Stimulated activated effector memory CD8-positive, alpha-beta T cell treated with anti-CD3 and anti-CD28 coated beads, Interleukin-12 subunit alpha, Interleukin-12 subunit beta, amount 100 ng/mL, for 72 hours (primary cell): Measurements from ENCODE around the gene JAK1.

Experiments used
- ATAC-seq: fragments of 150-1000 bp; cut with Tn5 transposase; 2 replicates; pipeline ENCODE4 v1.10.0; 2021
- DNase-seq, 2 donors: peaks; one replicate each; pipeline ENCODE4 v3.0.0; 2021 to 2022; ENCODE audit warnings: low spot score in 2 of 2
- H3K27ac Mint-ChIP-seq: one replicate; pipeline ENCODE4 v1.8.0; 2022; ENCODE audit warnings: mild to moderate bottlenecking, mixed read lengths
- H3K36me3 Mint-ChIP-seq: one replicate; pipeline ENCODE4 v1.8.0; 2022; ENCODE audit warnings: mild to moderate bottlenecking, mixed read lengths
- H3K4me1 Mint-ChIP-seq: one replicate; pipeline ENCODE4 v1.8.0; 2022; ENCODE audit warnings: mixed read lengths
- H3K4me3 Mint-ChIP-seq: one replicate; pipeline ENCODE4 v1.8.0; 2022; ENCODE audit warnings: mild to moderate bottlenecking, mixed read lengths
- H3K9me3 Mint-ChIP-seq: one replicate; pipeline ENCODE4 v1.8.0; 2022; ENCODE audit warnings: mixed read lengths

JAK1 gene

GRCh38 chr1:64866689-64867088 lies 99.7 kb downstream of the JAK1 start:
- DNase-seq (no peak), ATAC-seq (no peak)
- Mint-ChIP-seq H3K4me1 (peaks cover 32% of the 10 kb centered on the region), H3K4me3 (no peak overlapping the region), H3K36me3 (peaks cover 92% of the 10 kb centered on the region), H3K27ac (no peak overlapping the region), H3K9me3 (no peaks in the 10 kb centered on the region)

DNA sequence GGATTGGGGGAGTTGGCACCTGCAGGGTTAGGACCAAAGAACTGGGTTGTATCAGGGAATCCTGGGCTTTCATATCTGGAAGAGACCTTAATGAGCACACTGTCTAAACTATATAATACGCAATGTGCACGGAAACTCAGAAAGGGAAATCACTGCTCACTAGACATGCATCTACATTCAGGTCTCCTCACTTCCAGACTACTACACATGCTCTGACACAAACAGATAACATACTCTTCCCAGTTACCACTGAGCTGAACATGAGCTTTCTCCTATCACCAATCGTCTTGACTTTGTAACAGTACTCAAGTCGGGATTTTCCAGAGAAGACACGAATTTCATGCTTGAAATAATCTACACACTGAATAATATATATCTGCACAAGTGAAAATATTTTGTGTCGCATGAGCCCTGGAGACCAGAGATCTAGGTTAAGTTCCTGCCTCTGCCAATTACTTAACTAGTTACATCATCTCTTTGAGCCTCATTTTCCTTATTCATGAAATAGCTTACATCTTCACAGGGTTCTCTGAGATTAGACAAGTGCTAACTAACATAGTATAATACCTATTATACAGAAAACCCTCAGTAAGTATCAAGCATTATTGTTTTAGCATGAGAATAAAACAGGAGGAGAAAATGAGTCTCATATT lies 101.1 kb downstream of the JAK1 start:
- H3K9me3 Mint-ChIP-seq, result no peaks in the 10 kb centered on the region
- H3K4me3 Mint-ChIP-seq, result peak overlapping the region; percentile 13
- H3K27ac Mint-ChIP-seq, result peak overlapping the region; percentile 68
- peaks cover 39% of the 10 kb centered on the region for H3K4me1 Mint-ChIP-seq
- peaks cover 89% of the 10 kb centered on the region for H3K36me3 Mint-ChIP-seq
- no peak for DNase-seq
- ATAC-seq, result no peak

- peaks cover 45% of the 10 kb centered on the region for H3K4me1 Mint-ChIP-seq
- DNase-seq (peak; percentile 22 to 69), ATAC-seq (peak; percentile 93)
- H3K4me3 Mint-ChIP-seq, result peak overlapping the region; percentile 13
- peak overlapping the region; percentile 68 for H3K27ac Mint-ChIP-seq
- H3K9me3 Mint-ChIP-seq, result no peaks in the 10 kb centered on the region
- H3K36me3 Mint-ChIP-seq, result peaks cover 89% of the 10 kb centered on the region
These were observed 102.1 kb downstream of the JAK1 start for GRCh38 chr1:64864018-64864940.

- Mint-ChIP-seq H3K4me3 (no peak overlapping the region), H3K27ac (peak overlapping the region; percentile 60), H3K9me3 (no peaks in the 10 kb centered on the region), H3K4me1 (peaks cover 45% of the 10 kb centered on the region), H3K36me3 (peaks cover 89% of the 10 kb centered on the region)
- ATAC-seq (no peak), DNase-seq (no peak)
These were observed 104.7 kb downstream of the JAK1 start for GRCh38 chr1:64861611-64862010.

GRCh38 chr1:64857347-64857746 lies 109.0 kb downstream of the JAK1 start:
- DNase-seq (no peak), ATAC-seq (no peak)
- Mint-ChIP-seq H3K4me1 (peaks cover 30% of the 10 kb centered on the region), H3K4me3 (no peak overlapping the region), H3K27ac (peak overlapping the region; percentile 58), H3K9me3 (no peaks in the 10 kb centered on the region), H3K36me3 (peaks cover 96% of the 10 kb centered on the region)

DNA sequence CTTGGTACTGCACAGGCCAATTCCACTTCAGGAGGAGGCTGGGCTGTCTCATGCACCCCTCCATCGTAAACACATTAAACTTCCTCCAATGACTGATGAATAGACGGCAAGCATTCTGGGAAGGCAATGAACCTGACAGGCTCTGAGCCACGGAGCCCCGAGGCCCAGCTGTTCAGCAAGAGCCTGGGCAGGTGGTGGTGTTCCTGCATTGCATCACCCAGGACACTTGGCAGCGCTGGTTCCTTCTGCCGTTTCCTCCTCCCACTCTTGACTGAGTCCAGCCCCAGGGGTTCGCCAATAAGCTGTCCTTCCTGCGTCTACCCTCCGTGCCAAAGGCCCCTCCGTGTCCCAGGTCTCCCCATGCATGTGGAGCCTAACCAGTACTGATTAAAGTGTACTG lies 109.8 kb downstream of the JAK1 start:
- no peak for ATAC-seq
- peak overlapping the region; percentile 48 for H3K27ac Mint-ChIP-seq

DNA sequence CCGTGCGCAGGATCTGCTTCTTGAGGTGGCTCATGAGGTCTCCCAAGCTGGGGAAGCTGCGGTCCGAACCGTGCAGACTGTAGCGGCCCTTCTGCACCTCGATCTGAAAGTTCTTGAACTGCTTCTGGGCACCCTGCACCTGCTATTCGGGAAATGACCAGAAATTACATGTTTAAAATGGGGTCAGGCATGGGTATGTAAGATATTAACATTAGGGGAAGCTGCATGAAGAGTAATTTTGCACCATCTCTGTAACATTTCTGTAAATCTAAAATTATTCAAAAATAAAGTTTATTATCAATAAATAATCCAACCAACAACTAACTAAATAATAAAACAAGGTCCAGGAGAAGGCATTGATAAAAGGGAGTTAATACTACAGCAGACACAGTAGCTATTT lies 110.8 kb downstream of the JAK1 start:
- ATAC-seq (no peak), DNase-seq (no peak)
- no peak overlapping the region for H3K27ac Mint-ChIP-seq
- peaks cover 12% of the 10 kb centered on the region for H3K4me1 Mint-ChIP-seq
- no peak overlapping the region for H3K4me3 Mint-ChIP-seq
- H3K9me3 Mint-ChIP-seq, result no peaks in the 10 kb centered on the region
- peaks cover 96% of the 10 kb centered on the region for H3K36me3 Mint-ChIP-seq

More for the DNA sequence above, 109.8 kb downstream of the JAK1 start:
- no peaks in the 10 kb centered on the region for H3K9me3 Mint-ChIP-seq
- no peak for DNase-seq
- no peak overlapping the region for H3K4me3 Mint-ChIP-seq
- H3K36me3 Mint-ChIP-seq, result peaks cover 97% of the 10 kb centered on the region
- H3K4me1 Mint-ChIP-seq, result peaks cover 22% of the 10 kb centered on the region

GRCh38 chr1:64854674-64855073 lies 111.7 kb downstream of the JAK1 start:
- H3K36me3 Mint-ChIP-seq, result peaks cover 99% of the 10 kb centered on the region
- H3K27ac Mint-ChIP-seq, result peak overlapping the region; percentile 67
- no peak for DNase-seq

GRCh38 chr1:64851664-64852063 lies 114.7 kb downstream of the JAK1 start:
- peak overlapping the region; percentile 84 for H3K27ac Mint-ChIP-seq
- H3K9me3 Mint-ChIP-seq, result no peaks in the 10 kb centered on the region
- peaks cover 13% of the 10 kb centered on the region for H3K4me1 Mint-ChIP-seq
- no peak overlapping the region for H3K4me3 Mint-ChIP-seq
- peaks cover 95% of the 10 kb centered on the region for H3K36me3 Mint-ChIP-seq
- no peak for DNase-seq
- no peak for ATAC-seq

More at GRCh38 chr1:64854674-64855073, 111.7 kb downstream of the JAK1 start:
- Mint-ChIP-seq H3K4me3 (no peak overlapping the region), H3K9me3 (no peaks in the 10 kb centered on the region), H3K4me1 (peaks cover 16% of the 10 kb centered on the region)
- no peak for ATAC-seq

DNA sequence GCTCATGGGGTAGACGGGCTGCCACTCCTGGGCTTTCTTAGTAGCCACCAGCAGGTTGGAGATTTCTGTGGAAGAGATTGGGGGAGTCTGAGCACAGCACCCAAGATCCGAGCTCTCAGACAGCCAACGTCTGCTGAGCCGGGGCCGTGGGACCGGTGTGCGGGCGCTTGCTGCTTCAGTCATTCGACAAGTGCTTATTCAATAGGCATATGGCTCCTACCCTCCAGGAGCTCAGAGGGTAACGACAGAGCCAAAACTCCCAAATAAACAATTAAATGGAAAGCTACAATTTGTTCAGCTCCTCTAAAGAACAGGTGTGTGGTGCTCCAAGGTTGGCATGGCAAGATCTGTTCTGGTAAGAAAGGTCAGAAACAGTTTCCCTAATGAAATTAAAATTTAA lies 115.5 kb downstream of the JAK1 start:
- DNase-seq (no peak), ATAC-seq (no peak)
- Mint-ChIP-seq H3K9me3 (no peaks in the 10 kb centered on the region), H3K4me1 (peaks cover 19% of the 10 kb centered on the region), H3K36me3 (peaks cover 95% of the 10 kb centered on the region), H3K4me3 (no peak overlapping the region), H3K27ac (peak overlapping the region; percentile 74)

GRCh38 chr1:64849942-64850341 lies 116.4 kb downstream of the JAK1 start:
- peaks cover 19% of the 10 kb centered on the region for H3K4me1 Mint-ChIP-seq
- H3K9me3 Mint-ChIP-seq, result no peaks in the 10 kb centered on the region
- no peak overlapping the region for H3K4me3 Mint-ChIP-seq
- peaks cover 95% of the 10 kb centered on the region for H3K36me3 Mint-ChIP-seq
- DNase-seq, result no peak
- no peak for ATAC-seq
- H3K27ac Mint-ChIP-seq, result peak overlapping the region; percentile 74

GRCh38 chr1:64848803-64849202 lies 117.5 kb downstream of the JAK1 start:
- peak overlapping the region; percentile 74 for H3K27ac Mint-ChIP-seq

DNA sequence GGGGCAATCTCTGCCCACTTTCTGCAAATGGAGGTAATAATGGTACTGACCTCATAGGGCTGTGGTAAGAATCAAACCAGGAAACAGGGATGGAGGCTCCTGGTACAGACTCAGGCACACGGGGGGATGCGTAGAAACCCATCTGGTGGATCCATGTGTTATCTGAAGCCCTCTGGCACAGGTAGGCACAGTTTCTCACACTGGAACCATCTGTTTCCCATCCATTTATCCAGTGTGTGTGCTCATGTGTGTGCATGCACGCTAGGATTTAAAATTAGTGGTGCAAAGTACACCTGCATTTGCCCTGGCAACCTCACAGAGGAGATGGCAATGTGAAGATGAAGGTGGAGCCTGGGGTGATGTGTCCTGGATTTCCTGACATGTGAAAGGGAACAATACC lies 118.2 kb downstream of the JAK1 start:
- Mint-ChIP-seq H3K27ac (no peak overlapping the region), H3K36me3 (peaks cover 92% of the 10 kb centered on the region), H3K4me3 (no peak overlapping the region), H3K9me3 (no peaks in the 10 kb centered on the region), H3K4me1 (peaks cover 13% of the 10 kb centered on the region)
- no peak for DNase-seq
- ATAC-seq, result no peak

More at GRCh38 chr1:64848803-64849202, 117.5 kb downstream of the JAK1 start:
- ATAC-seq (no peak), DNase-seq (no peak)
- H3K36me3 Mint-ChIP-seq, result peaks cover 92% of the 10 kb centered on the region
- no peaks in the 10 kb centered on the region for H3K9me3 Mint-ChIP-seq
- peaks cover 13% of the 10 kb centered on the region for H3K4me1 Mint-ChIP-seq
- no peak overlapping the region for H3K4me3 Mint-ChIP-seq

- DNase-seq (no peak), ATAC-seq (no peak)
- Mint-ChIP-seq H3K4me3 (no peak overlapping the region), H3K4me1 (peaks cover 17% of the 10 kb centered on the region), H3K27ac (no peak overlapping the region), H3K9me3 (no peaks in the 10 kb centered on the region), H3K36me3 (peaks cover 92% of the 10 kb centered on the region)
These were observed 118.7 kb downstream of the JAK1 start for GRCh38 chr1:64847666-64848065.

DNA sequence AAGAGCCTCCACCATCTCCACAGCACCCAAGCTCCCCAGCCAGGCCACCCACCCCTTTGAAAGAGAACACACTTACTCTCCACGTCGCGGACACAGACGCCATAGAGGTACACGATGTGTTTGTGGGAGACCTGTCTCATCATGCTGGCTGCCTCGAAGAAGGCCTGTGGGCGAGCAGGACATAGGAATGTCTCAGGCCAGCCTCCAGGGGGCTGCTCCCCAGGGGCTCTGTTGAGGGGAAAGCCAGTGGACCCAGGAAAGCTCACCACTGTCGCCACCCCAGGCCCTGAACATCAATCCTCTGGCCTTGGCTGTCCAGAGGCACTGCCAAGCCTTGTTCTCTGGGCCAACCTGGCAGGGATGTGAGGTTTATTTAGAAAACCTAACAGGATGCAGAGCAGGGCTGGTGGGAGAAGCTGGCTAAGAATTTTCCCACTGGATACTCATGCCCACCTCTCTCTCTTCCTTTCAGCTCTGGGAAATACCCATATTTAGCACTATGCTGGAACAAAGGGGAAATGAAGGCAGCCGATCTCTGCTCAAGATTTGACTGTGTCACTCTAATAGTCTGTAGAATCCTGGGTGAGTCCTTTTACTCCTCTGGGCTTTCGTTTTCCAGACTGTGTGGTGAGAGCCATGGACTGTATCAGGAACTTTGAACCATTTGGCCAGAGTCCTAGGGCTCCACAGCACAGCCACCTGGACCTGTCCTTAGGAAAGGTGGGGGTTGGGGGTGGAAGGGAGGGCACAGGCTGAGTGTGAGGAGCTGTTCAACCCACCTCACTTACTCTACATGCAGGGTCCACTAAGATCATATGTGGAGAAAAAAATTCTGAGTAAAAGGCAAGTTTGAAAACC lies 119.5 kb downstream of the JAK1 start:
- H3K4me3 Mint-ChIP-seq, result no peak overlapping the region
- H3K36me3 Mint-ChIP-seq, result peaks cover 92% of the 10 kb centered on the region
- no peak for DNase-seq
- H3K4me1 Mint-ChIP-seq, result peaks cover 17% of the 10 kb centered on the region
- H3K9me3 Mint-ChIP-seq, result no peaks in the 10 kb centered on the region
- peak overlapping the region; percentile 79 for H3K27ac Mint-ChIP-seq
- no peak for ATAC-seq
